NCI-H69 (cell line): ENCODE results near the gene UBE4B.
A peak's percentile ranks its signal among the peaks of the same experiment; 100 is the strongest.
"Not testable (repeated sequence)": the region's sequence is repeated elsewhere in the genome, so short reads cannot be mapped to it uniquely, and the experiment has no call there.

Experiments
- DNase-seq: peaks from one replicate; lab custom pipeline; 2025; lab: John Stamatoyannopoulos, UW

UBE4B gene

DNA sequence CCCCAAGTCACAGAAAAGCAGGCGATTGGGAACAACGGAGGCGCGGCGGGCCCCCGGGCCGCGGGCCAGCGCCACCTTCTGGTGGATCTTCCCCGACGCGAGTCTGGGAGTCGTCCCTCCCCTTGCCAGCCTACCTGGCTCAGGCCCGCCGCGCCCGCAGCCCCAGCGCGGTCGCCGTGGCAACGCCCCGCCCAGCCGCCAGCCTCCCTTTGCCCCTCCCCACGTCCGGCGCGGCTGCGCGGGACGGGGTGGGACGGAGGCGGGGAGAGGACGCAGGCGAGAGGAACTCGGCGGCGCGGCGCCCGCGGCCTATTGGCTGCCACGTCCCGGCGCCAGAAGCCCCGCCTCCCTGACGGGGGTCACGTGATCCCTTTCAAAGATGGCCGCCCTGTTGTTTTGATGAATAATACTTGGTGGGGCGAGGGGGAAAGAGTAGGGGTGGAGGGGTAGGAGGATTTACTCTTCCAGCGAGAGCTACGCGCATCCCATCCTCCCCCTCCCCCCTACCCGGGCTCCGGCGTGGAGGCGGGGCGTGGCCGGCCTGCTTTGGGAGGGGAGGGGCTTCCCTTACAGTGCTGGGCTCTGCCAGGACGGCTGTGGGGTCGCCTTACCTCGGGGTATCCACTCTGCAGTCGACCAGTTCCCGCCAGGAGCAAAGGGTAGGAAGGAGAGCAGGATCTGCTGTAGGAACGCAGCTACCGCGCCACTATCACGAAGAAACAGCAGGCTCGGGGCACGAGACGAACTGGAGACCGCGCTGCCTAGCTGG is at the start of gene UBE4B:
Gene UBE4B (plus strand): TSS at position 369 of the 769 bp plus-strand sequence. CDS start 713 bp downstream, outside the sequence.
- peak; percentile 97 for DNase-seq

DNA sequence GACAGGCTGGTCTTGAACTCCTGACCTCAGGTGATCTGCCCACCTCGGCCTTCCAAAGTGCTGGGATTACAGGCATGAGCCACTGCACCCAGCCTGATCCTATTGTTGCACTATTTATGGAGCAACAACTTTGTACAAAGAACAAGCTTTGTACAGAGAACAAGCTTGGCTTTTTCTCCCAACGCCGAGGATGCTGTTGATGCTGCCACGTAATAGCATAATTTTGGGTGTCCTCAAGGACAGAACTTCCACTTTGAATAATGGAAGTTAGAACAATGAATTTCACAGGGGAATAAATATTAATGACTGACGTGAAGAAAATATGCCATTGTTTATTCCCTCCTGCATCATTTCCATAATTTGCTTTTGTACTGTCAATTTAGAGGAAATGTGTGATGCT is 48.5 kb upstream of the UBE4B start:
- DNase-seq: no peak

GRCh38 chr1:9985001-9985400 is 47.8 kb upstream of the UBE4B start:
- DNase-seq: no peak

GRCh38 chr1:9989773-9990172 is 43.0 kb upstream of the UBE4B start:
- DNase-seq: no peak

- DNase-seq: no peak
These were observed 41.8 kb upstream of the UBE4B start for GRCh38 chr1:9990944-9991343.

DNA sequence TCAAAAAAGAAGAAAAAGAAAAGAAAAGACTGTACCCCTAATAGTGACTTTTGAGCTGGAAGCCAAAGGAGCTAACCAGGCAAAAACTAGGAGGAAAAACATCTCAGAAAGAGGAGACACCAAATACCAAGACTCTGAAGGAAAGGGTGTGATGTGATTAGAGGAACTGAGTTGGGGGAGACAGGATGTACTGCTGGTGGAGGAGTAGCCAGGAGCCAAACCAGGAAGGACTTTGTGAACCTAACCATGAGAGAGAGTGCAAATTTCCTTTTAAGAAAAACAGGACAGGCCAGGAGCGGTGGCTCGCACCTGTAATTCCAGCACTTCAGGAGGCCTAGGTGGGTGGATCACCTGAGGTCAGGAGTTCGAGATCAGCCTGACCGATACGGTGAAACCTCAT is 39.8 kb upstream of the UBE4B start:
- no peak for DNase-seq

DNA sequence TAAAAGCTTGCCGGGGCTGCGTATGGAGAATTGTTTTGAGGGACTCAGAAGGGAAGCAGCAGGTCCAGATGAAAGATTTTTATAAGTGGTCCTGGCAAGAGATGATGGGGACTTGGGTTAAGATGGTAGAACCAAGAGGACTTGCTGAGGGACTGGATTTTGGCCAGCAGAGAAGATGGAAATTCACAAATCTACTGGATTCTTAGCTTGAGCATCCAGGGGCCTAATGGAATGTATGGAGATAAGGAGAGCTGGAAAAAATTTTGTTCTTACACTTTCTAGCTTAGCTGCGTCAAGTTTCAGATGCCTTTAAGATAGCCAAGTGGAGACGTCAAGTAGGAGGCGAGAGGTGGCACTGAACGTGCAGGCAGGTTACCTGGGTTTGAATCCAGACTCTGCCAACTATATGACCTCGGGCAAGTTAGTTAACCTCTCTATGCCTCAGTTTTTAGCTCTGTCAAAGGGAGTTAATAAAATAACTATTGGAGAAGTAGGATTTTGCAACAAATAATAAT is 39.1 kb upstream of the UBE4B start:
- no peak for DNase-seq

- DNase-seq: peak; percentile 34
These were observed 35.9 kb upstream of the UBE4B start, which contains the start of gene RBP7 for GRCh38 chr1:9996624-9997582. Gene RBP7 (plus strand): TSS chr1:9997228. CDS start chr1:9997259, 31 bp downstream.

GRCh38 chr1:10001016-10001665 is 31.6 kb upstream of the UBE4B start:
- DNase-seq: no peak

GRCh38 chr1:10005248-10005647 is 27.5 kb upstream of the UBE4B start:
- not testable (repeated sequence) for DNase-seq

- DNase-seq: peak; percentile 18
These were observed 25.6 kb upstream of the UBE4B start for GRCh38 chr1:10007169-10007568.

DNA sequence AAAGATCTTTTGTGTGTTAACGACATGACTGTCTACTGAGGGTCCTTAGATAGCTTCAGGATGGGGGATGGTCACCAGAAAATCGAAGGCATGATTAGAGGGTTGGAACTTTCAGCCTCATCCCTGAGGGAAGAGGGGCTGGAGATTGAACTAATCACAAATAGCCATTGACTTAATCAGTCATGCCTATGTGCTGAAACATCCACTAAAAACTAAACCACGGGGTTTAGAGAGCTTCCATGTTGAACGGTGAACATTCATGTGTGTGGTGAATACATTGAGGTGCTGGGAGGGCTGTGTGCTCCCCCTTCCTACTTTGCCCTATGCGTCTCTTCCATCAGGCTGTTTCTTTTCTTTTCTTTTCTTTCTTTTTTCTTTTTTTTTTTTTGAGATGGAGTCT is 18.7 kb upstream of the UBE4B start:
- DNase-seq: no peak

DNA sequence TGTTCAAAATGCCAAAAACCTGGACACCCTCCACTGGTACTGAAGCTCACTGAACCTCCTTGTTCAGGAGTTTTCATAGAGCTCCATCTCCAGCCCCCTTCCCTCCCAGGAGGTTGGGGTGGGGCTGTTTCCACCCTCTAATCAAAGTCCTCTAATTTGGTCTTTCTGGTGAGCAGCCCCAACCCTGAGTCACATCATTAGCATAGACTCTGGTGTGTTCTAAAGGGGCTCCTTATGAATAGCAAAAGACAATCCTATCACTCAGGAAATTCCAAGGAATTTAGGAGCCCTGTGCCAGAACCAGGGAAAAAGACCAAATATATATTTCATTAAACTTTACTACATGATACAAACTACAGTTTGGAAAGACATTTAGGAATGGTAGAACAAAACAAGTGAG is 13.2 kb upstream of the UBE4B start:
- DNase-seq: no peak

GRCh38 chr1:10020086-10020485 is 12.7 kb upstream of the UBE4B start:
- no peak for DNase-seq

GRCh38 chr1:10020678-10021077 is 12.1 kb upstream of the UBE4B start:
- not testable (repeated sequence) for DNase-seq

DNA sequence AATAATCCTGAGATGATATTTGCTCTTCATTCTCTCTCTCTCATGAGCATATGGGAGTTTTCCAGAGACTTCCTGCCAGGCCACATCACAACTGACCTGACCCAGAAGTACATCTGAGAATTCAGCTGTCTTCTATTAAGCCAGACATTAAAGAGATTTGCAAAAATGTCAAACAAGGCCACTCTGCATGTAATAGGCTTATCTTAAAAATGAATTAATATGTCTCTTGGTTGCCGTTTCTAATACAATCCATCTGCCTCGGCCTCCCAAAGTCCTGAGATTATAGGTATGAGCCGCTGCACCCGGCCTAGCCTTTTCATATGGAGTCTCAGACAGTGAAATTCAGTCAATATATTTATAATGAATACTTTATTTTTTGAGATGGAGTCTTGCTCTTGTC is 10.8 kb upstream of the UBE4B start:
- not testable (repeated sequence) for DNase-seq

DNA sequence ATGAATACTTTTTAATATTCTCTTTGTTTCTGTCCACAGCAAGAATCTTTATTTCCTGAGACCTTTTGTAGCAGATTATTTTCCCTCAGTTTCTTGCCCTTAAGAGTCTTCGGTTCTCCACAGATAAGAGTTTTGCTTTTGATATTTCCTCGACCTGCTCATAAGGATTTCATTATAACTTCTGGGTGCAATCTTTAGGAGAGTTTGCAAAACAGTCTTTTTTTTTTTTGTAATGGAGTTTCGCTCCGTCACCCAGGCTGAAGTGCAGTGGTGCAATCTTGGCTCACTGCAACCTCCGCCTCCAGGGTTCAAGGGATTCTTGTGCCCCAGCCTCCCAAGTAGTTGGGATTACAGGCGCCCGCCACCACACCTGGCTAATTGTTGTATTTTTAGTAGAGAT is 10.1 kb upstream of the UBE4B start:
- DNase-seq: no peak

DNA sequence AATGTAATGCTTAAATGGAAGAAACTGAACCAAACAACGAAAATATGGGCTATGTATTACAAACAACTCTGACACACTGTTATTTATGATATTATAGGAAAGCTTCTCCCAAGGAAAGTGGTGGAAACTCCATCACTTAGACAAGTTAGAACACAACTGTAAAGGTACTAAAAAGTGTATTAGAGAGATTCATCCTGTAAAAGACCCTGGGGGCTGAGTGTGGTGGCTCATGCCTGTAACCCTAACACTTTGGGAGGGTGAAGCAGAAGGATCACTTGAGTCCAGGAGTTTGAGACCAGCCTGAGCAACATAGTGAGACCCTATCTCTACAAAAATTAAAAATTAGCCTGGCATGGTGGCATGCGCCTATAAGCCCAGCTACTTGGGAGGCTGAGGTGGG is 7.4 kb upstream of the UBE4B start:
- DNase-seq: no peak

GRCh38 chr1:10027027-10027426 is 5.7 kb upstream of the UBE4B start:
- DNase-seq: no peak

- DNase-seq: not testable (repeated sequence)
These were observed 3.7 kb upstream of the UBE4B start for GRCh38 chr1:10028956-10029500.

DNA sequence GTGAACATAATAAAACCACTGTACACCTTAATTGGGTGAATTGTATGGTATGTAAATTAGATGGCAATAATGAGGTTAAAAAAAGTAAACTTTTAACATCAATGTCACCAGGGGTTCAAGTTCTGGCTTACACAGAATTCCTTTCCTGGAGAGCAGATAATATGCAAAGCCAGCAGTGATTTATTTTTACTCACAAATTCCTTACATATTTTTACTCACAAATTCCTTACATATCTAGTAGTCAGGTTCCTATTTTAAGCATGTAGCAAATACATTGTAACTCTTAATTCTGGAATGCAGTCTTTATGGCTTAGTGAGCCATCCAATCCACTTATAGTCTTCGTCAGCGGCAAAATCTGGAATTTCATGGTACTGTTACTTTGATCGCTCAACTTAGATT is 1.3 kb upstream of the UBE4B start:
- no peak for DNase-seq

DNA sequence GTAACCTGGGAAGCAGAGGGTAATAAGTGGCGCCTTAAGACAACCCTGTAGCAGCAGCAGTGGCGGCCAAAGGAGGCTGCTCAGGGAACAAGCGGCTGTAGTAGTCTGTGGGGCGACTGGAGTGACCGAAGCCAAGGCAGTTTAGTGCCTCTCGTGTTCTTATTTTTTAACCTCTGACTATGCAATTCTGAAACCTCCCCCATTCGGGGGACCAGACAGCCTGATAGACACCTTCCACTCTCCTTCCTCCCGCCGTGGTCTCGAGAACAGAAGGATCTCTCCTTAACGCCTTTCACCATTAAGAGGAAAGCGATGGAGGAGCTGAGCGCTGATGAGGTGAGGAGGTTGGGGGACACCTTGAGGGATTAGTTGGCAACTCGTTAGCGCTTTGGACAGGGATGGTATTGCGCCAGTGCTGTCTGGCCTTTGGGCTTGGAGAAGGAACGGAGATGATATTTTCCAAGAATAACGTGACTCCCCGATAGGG is 644 bp downstream of the UBE4B start:
- DNase-seq: peak; percentile 61
